Neural progenitor cell (in vitro differentiated cells): ENCODE data around the gene KRTAP10-2. TPM values are rescaled to one million over a fixed set of nuclear protein-coding genes. Genes with fewer than 3 reads are reported as not detected.

Experiments
- DNase-seq: peaks from one replicate; pipeline ENCODE4 v3.0.0-alpha.2; 2016; ENCODE audit warnings: low spot score
- H2AFZ ChIP-seq: fragments of 200-600 bp; sonication (generic); replicated peaks from 2 replicates; pipeline ENCODE4 v1.6.1; 2016; ENCODE audit warnings: antibody characterized with exemption
- H3F3A ChIP-seq: fragments of 200-600 bp; sonication (generic); 2 replicates; pipeline ENCODE4 v1.6.1; 2016; ENCODE audit warnings: antibody characterized with exemption, low read depth
- H3K27ac ChIP-seq: fragments of 200-600 bp; sonication (generic); 2 replicates; pipeline ENCODE4 v1.5.1; 2016; ENCODE audit warnings: mild to moderate bottlenecking
- H3K27me3 ChIP-seq: fragments of 200-600 bp; sonication (generic); 2 replicates; pipeline ENCODE4 v1.6.1; 2016; ENCODE audit warnings: mild to moderate bottlenecking, moderate library complexity
- H3K36me3 ChIP-seq: fragments of 200-600 bp; sonication (generic); 2 replicates; pipeline ENCODE4 v1.5.1; 2016
- H3K4me1 ChIP-seq: fragments of 200-600 bp; sonication (generic); 2 replicates; pipeline ENCODE4 v1.6.1; 2016; ENCODE audit warnings: mixed run types
- H3K4me2 ChIP-seq: fragments of 200-600 bp; sonication (generic); 2 replicates; pipeline ENCODE4 v1.6.1; 2016
- H3K4me3 ChIP-seq: fragments of 200-600 bp; sonication (generic); 2 replicates; pipeline ENCODE4 v1.5.1; 2016
- H3K79me2 ChIP-seq: fragments of 200-600 bp; sonication (generic); 2 replicates; pipeline ENCODE4 v1.6.1; 2016; ENCODE audit warnings: low read depth
- H3K9ac ChIP-seq: fragments of 200-600 bp; sonication (generic); 2 replicates; pipeline ENCODE4 v1.6.1; 2016
- H3K9me3 ChIP-seq: fragments of 200-600 bp; sonication (generic); 2 replicates; pipeline ENCODE4 v1.5.1; 2016; ENCODE audit warnings: low read depth
- H4K20me1 ChIP-seq: fragments of 200-600 bp; sonication (generic); 2 replicates; pipeline ENCODE4 v1.6.1; 2016; ENCODE audit warnings: low read depth
- H3K27ac Mint-ChIP-seq: 3 replicates; pipeline ENCODE4 v1.8.0; 2021; ENCODE audit warnings: mixed read lengths
- H3K27me3 Mint-ChIP-seq: 2 replicates; pipeline ENCODE4 v1.8.0; 2022; ENCODE audit warnings: low read depth, mild to moderate bottlenecking, inconsistent platforms, moderate library complexity, mixed read lengths; ENCODE audit not compliant: insufficient read depth
- H3K36me3 Mint-ChIP-seq: 3 replicates; pipeline ENCODE4 v1.8.0; 2021; ENCODE audit warnings: mixed read lengths
- H3K4me1 Mint-ChIP-seq: 3 replicates; pipeline ENCODE4 v1.8.0; 2021; ENCODE audit warnings: mixed read lengths
- H3K4me3 Mint-ChIP-seq: 3 replicates; pipeline ENCODE4 v1.8.0; 2021; ENCODE audit warnings: mild to moderate bottlenecking, moderate library complexity, mixed read lengths
- H3K9me3 Mint-ChIP-seq: 3 replicates; pipeline ENCODE4 v1.8.0; 2020; ENCODE audit warnings: mixed read lengths
- CTCF ChIP-seq: fragments of 200-600 bp; sonication (generic); IDR thresholded peaks from 2 replicates; pipeline ENCODE4 v1.5.1; 2017; ENCODE audit warnings: antibody characterized with exemption, mild to moderate bottlenecking
- EZH2 ChIP-seq: fragments of 200-600 bp; sonication (generic); IDR thresholded peaks from 2 replicates; pipeline ENCODE4 v1.6.1; 2017; ENCODE audit warnings: antibody characterized with exemption, mild to moderate bottlenecking, moderate library complexity
- EZH2phosphoT487 ChIP-seq: fragments of 200-600 bp; sonication (generic); IDR thresholded peaks from 2 replicates; pipeline ENCODE4 v1.6.1; 2017; ENCODE audit warnings: antibody characterized with exemption
- total RNA-seq: library from RNA; depleted of rRNA; stranded (reverse); fragments of >200 nt; gene quantifications from 2 replicates; pipeline ENCODE4 v1.2.3, GENCODE V29; 2015; ENCODE audit warnings: low replicate concordance

The KRTAP10-2 gene
- total RNA-seq, 1 donor from 2014 or later = not detected

- Histone ChIP-seq H3K4me3 (no peak overlapping the region), H3K27me3 (no peaks in the 10 kb centered on the region), H3K4me1 (peaks cover 24% of the 10 kb centered on the region), H3K79me2 (no peaks in the 10 kb centered on the region), H3K36me3 (no peaks in the 10 kb centered on the region), H3K4me2 (peak overlapping the region; percentile 6), H3K9ac (no peak overlapping the region), H3F3A (peaks cover 9% of the 10 kb centered on the region), H3K9me3 (peaks cover 4% of the 10 kb centered on the region), H2AFZ (peak overlapping the region; percentile 35), H4K20me1 (no peaks in the 10 kb centered on the region), H3K27ac (peak overlapping the region; percentile 9)
- Mint-ChIP-seq H3K9me3 (peaks cover 21% of the 10 kb centered on the region), H3K36me3 (no peaks in the 10 kb centered on the region), H3K4me3 (no peak overlapping the region), H3K4me1 (peaks cover 34% of the 10 kb centered on the region), H3K27me3 (peaks cover 4% of the 10 kb centered on the region), H3K27ac (peak overlapping the region; percentile 93)
- peak; percentile 55 for DNase-seq
- TF ChIP-seq EZH2phosphoT487 = no peak
- no peak for TF ChIP-seq EZH2
- TF ChIP-seq CTCF = no peak
Observed at GRCh38 chr21:44548922-44549321, 2.4 kb downstream of the KRTAP10-2 start.

GRCh38 chr21:44548381-44548780 is 2.9 kb downstream of the KRTAP10-2 start:
- TF ChIP-seq EZH2 = no peak
- TF ChIP-seq EZH2phosphoT487 = no peak
- no peak for TF ChIP-seq CTCF
- no peaks in the 10 kb centered on the region for H4K20me1 ChIP-seq
- no peaks in the 10 kb centered on the region for H3K36me3 ChIP-seq
- peaks cover 4% of the 10 kb centered on the region for H3K27me3 Mint-ChIP-seq
- H3K4me1 ChIP-seq = peaks cover 24% of the 10 kb centered on the region
- peak overlapping the region; percentile 86 for H3K27ac Mint-ChIP-seq
- peak overlapping the region; percentile 58 for H3K4me3 Mint-ChIP-seq
- no peak overlapping the region for H3K4me2 ChIP-seq
- no peaks in the 10 kb centered on the region for H3K79me2 ChIP-seq
- H3K9me3 Mint-ChIP-seq = peaks cover 21% of the 10 kb centered on the region
- H3K27me3 ChIP-seq = no peaks in the 10 kb centered on the region
- H3F3A ChIP-seq = peaks cover 9% of the 10 kb centered on the region
- DNase-seq = no peak
- H2AFZ ChIP-seq = peak overlapping the region; percentile 31
- H3K4me1 Mint-ChIP-seq = peaks cover 34% of the 10 kb centered on the region
- no peak overlapping the region for H3K9ac ChIP-seq
- H3K9me3 ChIP-seq = peaks cover 4% of the 10 kb centered on the region
- H3K4me3 ChIP-seq = no peak overlapping the region
- H3K36me3 Mint-ChIP-seq = no peaks in the 10 kb centered on the region
- peak overlapping the region; percentile 9 for H3K27ac ChIP-seq

GRCh38 chr21:44547656-44548331 is 3.5 kb downstream of the KRTAP10-2 start:
- peaks cover 8% of the 10 kb centered on the region for H3K9me3 ChIP-seq
- no peak overlapping the region for H3K27ac ChIP-seq
- H3K27me3 ChIP-seq = no peaks in the 10 kb centered on the region
- no peak overlapping the region for H3K4me3 ChIP-seq
- H3K4me1 Mint-ChIP-seq = peaks cover 32% of the 10 kb centered on the region
- no peak overlapping the region for H3K27ac Mint-ChIP-seq
- H3K9ac ChIP-seq = no peak overlapping the region
- peak overlapping the region; percentile 31 for H2AFZ ChIP-seq
- H3K79me2 ChIP-seq = no peaks in the 10 kb centered on the region
- H3K36me3 Mint-ChIP-seq = no peaks in the 10 kb centered on the region
- peaks cover 24% of the 10 kb centered on the region for H3K4me1 ChIP-seq
- no peak for DNase-seq
- no peaks in the 10 kb centered on the region for H3K36me3 ChIP-seq
- peaks cover 21% of the 10 kb centered on the region for H3K9me3 Mint-ChIP-seq
- TF ChIP-seq CTCF (no peak), EZH2phosphoT487 (no peak), EZH2 (no peak)
- peaks cover 9% of the 10 kb centered on the region for H3F3A ChIP-seq
- no peak overlapping the region for H3K4me2 ChIP-seq
- H3K4me3 Mint-ChIP-seq = no peak overlapping the region
- H3K27me3 Mint-ChIP-seq = peaks cover 4% of the 10 kb centered on the region
- no peaks in the 10 kb centered on the region for H4K20me1 ChIP-seq
